ENCODE data around the gene GALK1.
"Not testable (repeated sequence)": the region's sequence is repeated elsewhere in the genome, so short reads cannot be mapped to it uniquely, and the experiment has no call there.

Gene GALK1

GRCh38 chr17:75764711-75765421 lies at the start of gene GALK1:
TSS of gene GALK1 (minus strand) at chr17:75765192. CDS start at chr17:75765136, 56 bp downstream.
- no peak for TF ChIP-seq ZNF274 (IDR thresholded peaks at IDR 0.05; ENCODE audit: low read depth, low read length)
- H3K4me3 ChIP-seq (ENCODE audit: low read length): peak within 1 kb of the TSS; percentile 86

DNA sequence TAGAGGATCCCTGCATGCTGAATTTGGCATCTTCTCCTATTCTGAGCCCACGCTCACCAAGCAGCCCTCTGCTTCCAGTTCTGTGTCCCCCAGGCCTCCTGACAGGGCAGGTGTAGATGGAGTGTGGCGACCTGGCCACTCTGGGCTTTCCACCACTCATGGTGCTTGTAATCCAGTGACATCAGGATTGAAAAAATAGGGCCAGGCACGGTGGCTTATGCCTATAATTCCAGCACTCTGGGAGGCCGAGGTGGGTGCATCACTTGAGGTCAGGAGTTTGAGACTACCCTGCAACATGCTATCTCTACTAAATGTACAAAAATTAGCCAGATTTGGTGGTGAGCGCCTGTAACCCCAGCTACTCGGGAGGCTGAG lies 49.0 kb upstream of the GALK1 start:
- H3K4me3 ChIP-seq (ENCODE audit: low read length): no peak overlapping the region
- TF ChIP-seq ZNF274 (IDR thresholded peaks at IDR 0.05; ENCODE audit: low read depth, low read length): no peak

DNA sequence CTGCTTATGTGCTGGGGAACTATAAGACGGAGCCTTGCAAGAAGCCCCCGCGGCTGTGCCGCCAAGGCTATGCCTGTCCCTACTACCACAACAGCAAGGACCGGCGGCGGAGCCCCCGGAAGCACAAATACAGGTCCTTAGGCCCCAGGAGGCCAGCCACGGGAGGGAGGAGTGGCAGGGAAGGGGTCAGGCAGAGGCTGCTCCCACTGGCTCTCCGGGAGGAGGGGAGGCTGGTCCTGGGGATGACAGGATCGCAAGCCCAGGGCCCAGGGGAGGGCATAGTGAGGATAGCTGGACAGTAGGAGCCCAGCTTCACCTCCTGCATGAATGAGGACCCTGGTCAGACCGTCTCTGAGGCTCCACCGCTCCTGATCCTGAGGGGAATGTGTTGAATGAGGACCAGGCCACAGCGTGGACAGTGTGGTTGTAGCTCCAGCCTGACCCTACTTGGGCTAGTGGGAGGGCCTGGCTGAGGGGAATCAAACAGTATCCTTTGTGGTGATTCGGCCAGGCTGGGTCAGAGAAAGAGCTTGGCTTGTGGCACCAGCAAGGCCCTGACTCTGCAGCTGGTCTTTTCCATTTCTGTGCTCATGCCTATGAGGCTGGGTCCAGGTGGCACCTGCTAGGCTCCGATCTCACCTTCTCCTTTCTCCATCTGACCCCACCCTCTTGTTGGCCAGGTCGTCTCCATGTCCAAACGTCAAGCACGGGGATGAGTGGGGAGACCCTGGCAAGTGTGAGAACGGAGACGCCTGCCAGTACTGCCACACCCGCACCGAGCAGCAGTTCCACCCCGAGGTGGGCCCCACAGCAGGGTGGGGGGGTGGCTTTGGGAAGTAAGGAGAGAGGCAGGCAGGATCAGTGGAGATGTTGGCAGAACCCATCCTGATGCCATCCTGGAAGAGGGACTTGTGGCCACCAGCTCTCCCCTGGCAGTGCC lies 48.4 kb upstream of the GALK1 start:
- no peak overlapping the region for H3K4me3 ChIP-seq (ENCODE audit: low read length)
- no peak for TF ChIP-seq ZNF274 (IDR thresholded peaks at IDR 0.05; ENCODE audit: low read depth, low read length)

GRCh38 chr17:75812096-75813013 lies 47.4 kb upstream of the GALK1 start:
- no peak for TF ChIP-seq ZNF274 (IDR thresholded peaks at IDR 0.05; ENCODE audit: low read depth, low read length)
- H3K4me3 ChIP-seq (ENCODE audit: low read length): no peak overlapping the region

- TF ChIP-seq ZNF274 (IDR thresholded peaks at IDR 0.05; ENCODE audit: low read depth, low read length): no peak
Measured at GRCh38 chr17:75811174-75811573, 46.2 kb upstream of the GALK1 start.

GRCh38 chr17:75810756-75811155 lies 45.8 kb upstream of the GALK1 start:
- H3K4me3 ChIP-seq (ENCODE audit: low read length): not testable (repeated sequence)

More at GRCh38 chr17:75811174-75811573, 46.2 kb upstream of the GALK1 start:
- H3K4me3 ChIP-seq (ENCODE audit: low read length): no peak overlapping the region

DNA sequence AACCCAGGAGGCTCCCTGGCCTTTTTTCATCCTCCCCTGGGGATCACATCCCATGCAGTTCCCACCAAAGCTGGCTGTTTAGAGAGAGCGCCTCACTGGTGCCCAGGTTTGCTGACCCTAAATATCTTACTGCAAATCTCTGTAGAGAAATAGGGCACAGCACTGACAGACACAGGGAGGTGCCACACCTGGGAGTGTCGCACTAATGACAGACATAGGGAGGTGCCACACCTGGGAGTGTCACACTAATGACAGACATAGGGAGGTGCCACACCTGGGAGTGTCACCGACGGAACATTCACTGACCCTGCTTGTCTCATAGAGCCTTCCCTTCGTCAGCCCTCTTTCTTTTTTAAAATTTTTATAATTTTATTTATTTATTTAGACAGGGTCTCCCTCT lies 45.2 kb upstream of the GALK1 start:
- no peak for TF ChIP-seq ZNF274 (IDR thresholded peaks at IDR 0.05; ENCODE audit: low read depth, low read length)
- no peak overlapping the region for H3K4me3 ChIP-seq (ENCODE audit: low read length)

DNA sequence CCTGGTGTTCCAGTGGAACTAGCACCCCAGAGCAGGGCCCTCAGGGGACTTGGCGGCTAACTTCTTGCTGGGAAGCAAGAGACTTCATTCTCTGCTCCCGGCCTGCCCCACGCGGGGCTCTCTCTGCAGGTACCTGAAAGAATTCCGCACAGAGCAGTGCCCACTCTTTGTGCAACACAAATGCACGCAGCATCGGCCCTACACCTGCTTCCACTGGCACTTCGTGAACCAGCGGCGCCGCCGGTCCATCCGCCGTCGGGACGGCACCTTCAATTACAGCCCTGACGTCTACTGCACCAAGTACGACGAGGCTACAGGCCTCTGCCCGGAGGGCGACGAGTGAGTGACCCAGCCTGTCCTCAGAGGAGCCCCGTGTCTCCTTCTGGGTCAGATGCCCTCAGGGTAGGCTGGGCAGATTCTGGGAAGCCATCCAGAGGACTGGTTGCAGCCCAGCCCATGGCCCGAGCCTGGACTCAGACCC lies 44.7 kb upstream of the GALK1 start:
- H3K4me3 ChIP-seq (ENCODE audit: low read length): no peak overlapping the region
- TF ChIP-seq ZNF274 (IDR thresholded peaks at IDR 0.05; ENCODE audit: low read depth, low read length): no peak

DNA sequence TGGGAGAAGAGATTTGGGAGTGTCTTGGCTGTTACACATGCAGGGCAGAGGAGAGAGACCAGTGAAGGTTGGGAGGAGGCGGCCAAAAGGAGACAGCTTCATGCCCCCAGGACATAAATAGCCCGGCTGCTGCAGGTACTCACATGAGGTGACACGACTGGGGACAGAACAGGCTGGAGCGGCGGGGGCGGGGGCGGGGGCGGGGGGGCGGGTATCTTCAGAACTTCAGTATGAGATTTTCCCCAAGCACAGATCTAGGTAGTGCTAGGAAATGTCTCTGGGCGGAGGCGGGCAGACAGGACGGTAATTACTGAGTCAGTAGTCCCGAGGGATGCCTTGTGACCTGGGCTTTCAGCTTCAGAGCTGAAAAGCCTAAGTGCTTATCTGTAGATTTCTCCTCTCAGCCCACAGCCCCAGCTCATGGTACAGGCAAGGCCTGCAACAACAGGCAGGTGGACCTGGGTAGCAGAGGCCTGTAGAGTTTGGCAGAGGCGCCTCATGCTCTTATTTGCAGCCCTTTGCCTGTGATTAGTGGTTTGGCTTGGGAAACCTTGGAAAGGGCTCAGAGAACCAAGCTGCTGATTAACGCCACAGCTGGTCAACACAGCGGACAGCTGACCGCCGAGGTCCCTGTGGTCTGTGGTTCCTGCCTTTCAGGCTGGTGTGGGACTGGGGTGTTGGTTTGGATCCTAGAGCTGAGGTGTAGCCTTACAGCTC lies 44.1 kb upstream of the GALK1 start:
- TF ChIP-seq ZNF274 (IDR thresholded peaks at IDR 0.05; ENCODE audit: low read depth, low read length): no peak
- no peak overlapping the region for H3K4me3 ChIP-seq (ENCODE audit: low read length)

- H3K4me3 ChIP-seq (ENCODE audit: low read length): no peak overlapping the region
- no peak for TF ChIP-seq ZNF274 (IDR thresholded peaks at IDR 0.05; ENCODE audit: low read depth, low read length)
Measured at GRCh38 chr17:75808549-75808904, 43.5 kb upstream of the GALK1 start.

- no peak for TF ChIP-seq ZNF274 (IDR thresholded peaks at IDR 0.05; ENCODE audit: low read depth, low read length)
- H3K4me3 ChIP-seq (ENCODE audit: low read length): no peak overlapping the region
Measured at GRCh38 chr17:75807861-75808260, 42.9 kb upstream of the GALK1 start.

DNA sequence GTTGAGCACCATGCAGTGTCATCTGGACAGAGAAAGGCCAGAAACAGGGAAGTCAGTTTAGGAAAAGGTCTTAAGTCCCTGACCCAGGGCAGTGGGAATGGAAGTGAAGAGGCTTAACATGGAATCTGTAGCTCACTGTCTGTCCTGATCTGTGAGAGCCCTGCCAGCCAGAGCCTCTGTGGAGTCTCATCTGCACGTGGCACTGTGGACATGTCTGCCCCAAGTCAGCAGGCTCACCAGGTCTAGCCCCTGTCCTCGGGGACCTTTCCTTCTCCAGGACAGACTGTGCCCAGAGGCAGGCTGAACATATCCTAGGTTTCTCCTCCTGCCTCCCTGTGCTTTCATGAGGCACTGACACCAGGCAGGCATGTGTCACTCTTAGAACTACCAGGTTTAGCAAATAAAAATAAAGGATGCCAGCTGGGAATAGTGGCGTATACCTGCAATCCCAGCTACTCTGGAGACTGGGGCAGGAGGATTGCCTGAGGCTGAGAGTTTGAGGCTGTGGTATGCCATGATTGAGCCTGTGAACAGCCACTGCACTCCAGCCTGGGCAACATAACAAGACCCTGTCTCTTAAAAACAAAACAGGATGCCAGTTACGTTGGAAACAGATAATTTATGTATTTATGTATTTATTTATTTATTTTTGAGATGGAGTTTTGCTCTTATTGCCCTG lies 42.0 kb upstream of the GALK1 start:
- TF ChIP-seq ZNF274 (IDR thresholded peaks at IDR 0.05; ENCODE audit: low read depth, low read length): no peak
- H3K4me3 ChIP-seq (ENCODE audit: low read length): no peak overlapping the region

DNA sequence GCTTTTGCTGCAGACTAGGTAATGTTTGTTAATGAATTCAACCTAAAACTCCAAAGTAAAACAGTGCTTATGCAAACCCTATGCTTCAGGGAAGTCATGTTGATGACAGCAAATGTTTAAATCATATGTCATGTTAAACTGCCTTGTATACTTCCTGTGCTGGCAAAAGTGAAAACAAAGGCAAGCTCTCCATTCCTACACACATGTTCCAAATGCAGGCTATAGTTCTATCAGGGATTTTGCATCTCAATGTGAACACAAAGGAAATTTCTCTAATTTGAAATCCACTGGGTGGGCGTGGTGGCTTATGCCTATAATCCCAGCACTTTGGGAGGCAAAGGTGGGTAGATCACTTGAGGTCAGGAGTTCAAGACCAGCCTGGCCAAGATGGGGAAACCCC lies 38.9 kb upstream of the GALK1 start:
- no peak for TF ChIP-seq ZNF274 (IDR thresholded peaks at IDR 0.05; ENCODE audit: low read depth, low read length)
- no peak overlapping the region for H3K4me3 ChIP-seq (ENCODE audit: low read length)

All from GM08714 (cell line).